ENCODE results near the gene CD58.

DNA sequence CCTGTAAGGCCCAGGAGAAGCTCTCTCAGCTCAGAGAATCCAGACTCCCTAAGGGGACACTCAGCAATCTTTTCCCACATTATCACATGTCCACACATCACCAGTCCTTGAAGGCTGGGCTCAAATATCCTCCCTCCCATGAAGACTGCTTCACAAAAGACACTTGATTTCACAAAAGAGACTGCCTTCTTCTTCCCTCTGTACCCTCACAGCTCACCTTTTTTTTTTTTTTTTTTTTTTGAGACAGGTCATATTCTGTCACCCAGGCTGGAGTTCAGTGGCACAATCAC, 1.5 kb downstream of the CD58 start:
- no peak for TF ChIP-seq POLR2A (IDR thresholded peaks at IDR 0.05)
- TF ChIP-seq, protein P1, sequence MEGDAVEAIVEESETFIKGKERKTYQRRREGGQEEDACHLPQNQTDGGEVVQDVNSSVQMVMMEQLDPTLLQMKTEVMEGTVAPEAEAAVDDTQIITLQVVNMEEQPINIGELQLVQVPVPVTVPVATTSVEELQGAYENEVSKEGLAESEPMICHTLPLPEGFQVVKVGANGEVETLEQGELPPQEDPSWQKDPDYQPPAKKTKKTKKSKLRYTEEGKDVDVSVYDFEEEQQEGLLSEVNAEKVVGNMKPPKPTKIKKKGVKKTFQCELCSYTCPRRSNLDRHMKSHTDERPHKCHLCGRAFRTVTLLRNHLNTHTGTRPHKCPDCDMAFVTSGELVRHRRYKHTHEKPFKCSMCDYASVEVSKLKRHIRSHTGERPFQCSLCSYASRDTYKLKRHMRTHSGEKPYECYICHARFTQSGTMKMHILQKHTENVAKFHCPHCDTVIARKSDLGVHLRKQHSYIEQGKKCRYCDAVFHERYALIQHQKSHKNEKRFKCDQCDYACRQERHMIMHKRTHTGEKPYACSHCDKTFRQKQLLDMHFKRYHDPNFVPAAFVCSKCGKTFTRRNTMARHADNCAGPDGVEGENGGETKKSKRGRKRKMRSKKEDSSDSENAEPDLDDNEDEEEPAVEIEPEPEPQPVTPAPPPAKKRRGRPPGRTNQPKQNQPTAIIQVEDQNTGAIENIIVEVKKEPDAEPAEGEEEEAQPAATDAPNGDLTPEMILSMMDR (IDR thresholded peaks at IDR 0.05), result no peak
